ENCODE measurements around the gene LAG3.

Gene LAG3

GRCh38 chr12:6772726-6773589, 638 bp downstream of the LAG3 start:
- peaks cover 77% of the 10 kb centered on the region for H3K4me1 Mint-ChIP-seq
- no peak for DNase-seq
- peak overlapping the region; percentile 75 for H3K4me3 Mint-ChIP-seq
- no peaks in the 10 kb centered on the region for H3K9me3 Mint-ChIP-seq
- TF ChIP-seq CTCF (IDR thresholded peaks at IDR 0.05): no peak
- peaks cover 45% of the 10 kb centered on the region for H3K36me3 Mint-ChIP-seq (ENCODE audit: low read depth)
- H3K27ac Mint-ChIP-seq: no peak overlapping the region
- peaks cover 15% of the 10 kb centered on the region for H3K27me3 Mint-ChIP-seq (ENCODE audit: low read depth, poor library complexity)

- TF ChIP-seq CTCF (IDR thresholded peaks at IDR 0.05): no peak
- Mint-ChIP-seq H3K27ac (no peak overlapping the region), H3K36me3 (ENCODE audit: low read depth) (peaks cover 49% of the 10 kb centered on the region), H3K4me1 (peaks cover 77% of the 10 kb centered on the region), H3K9me3 (no peaks in the 10 kb centered on the region), H3K4me3 (peak overlapping the region; percentile 75), H3K27me3 (ENCODE audit: low read depth, poor library complexity) (peaks cover 18% of the 10 kb centered on the region)
- peak; percentile 58 for DNase-seq
Measured at GRCh38 chr12:6773590-6774351, 1.5 kb downstream of the LAG3 start.

GRCh38 chr12:6774499-6775062, 2.3 kb downstream of the LAG3 start:
- peak overlapping the region; percentile 74 for H3K27ac Mint-ChIP-seq
- no peak for TF ChIP-seq CTCF (IDR thresholded peaks at IDR 0.05)
- H3K27me3 Mint-ChIP-seq (ENCODE audit: low read depth, poor library complexity): peaks cover 18% of the 10 kb centered on the region

GRCh38 chr12:6775185-6776174, 3.2 kb downstream of the LAG3 start:
- Mint-ChIP-seq H3K36me3 (ENCODE audit: low read depth) (peaks cover 49% of the 10 kb centered on the region), H3K27me3 (ENCODE audit: low read depth, poor library complexity) (peaks cover 18% of the 10 kb centered on the region), H3K4me1 (peaks cover 74% of the 10 kb centered on the region), H3K9me3 (no peaks in the 10 kb centered on the region), H3K4me3 (peak overlapping the region; percentile 50), H3K27ac (no peak overlapping the region)
- no peak for TF ChIP-seq CTCF (IDR thresholded peaks at IDR 0.05)
- DNase-seq: no peak

More at GRCh38 chr12:6774499-6775062, 2.3 kb downstream of the LAG3 start:
- Mint-ChIP-seq H3K36me3 (ENCODE audit: low read depth) (peaks cover 49% of the 10 kb centered on the region), H3K4me1 (peaks cover 77% of the 10 kb centered on the region), H3K4me3 (peak overlapping the region; percentile 50), H3K9me3 (no peaks in the 10 kb centered on the region)
- no peak for DNase-seq

- DNase-seq: no peak
- Mint-ChIP-seq H3K27ac (no peak overlapping the region), H3K4me3 (no peak overlapping the region), H3K36me3 (ENCODE audit: low read depth) (peaks cover 36% of the 10 kb centered on the region), H3K4me1 (peaks cover 65% of the 10 kb centered on the region), H3K27me3 (ENCODE audit: low read depth, poor library complexity) (peaks cover 14% of the 10 kb centered on the region), H3K9me3 (no peaks in the 10 kb centered on the region)
- TF ChIP-seq CTCF (IDR thresholded peaks at IDR 0.05): no peak
Measured at GRCh38 chr12:6777386-6777785, 5.1 kb downstream of the LAG3 start.
